IMR-90 (cell line): ENCODE data around the gene SLC1A5. TPM values are rescaled to one million over a fixed set of nuclear protein-coding genes. Genes with fewer than 3 reads are reported as not detected.
"Not testable (repeated sequence)": the region's sequence is repeated elsewhere in the genome, so short reads cannot be mapped to it uniquely, and the experiment has no call there.

ENCODE experiments used
- ATAC-seq: fragments of 200-7000 bp; cut with Tn5 transposase; 2 replicates; pipeline ENCODE4 v1.9.1; 2020; ENCODE audit warnings: low read depth, mild to moderate bottlenecking, moderate library complexity
- BruUV-seq: library from RNA; stranded (reverse); fragments of 400-500 nt; replicated peaks from 2 replicates; lab custom pipeline; 2021; lab: Mats Ljungman, UMichigan
- CTCF ChIA-PET: fragments of 300-600 bp; formaldehyde crosslinking; extraction: SDS; loops from one replicate; lab custom pipeline; 2021; ENCODE audit warnings: antibody characterized with exemption; lab: Yijun Ruan, JAX
- POLR2A ChIA-PET: fragments of 300-600 bp; sonication (Branson Sonifier 250); formaldehyde crosslinking; loops from one replicate; lab custom pipeline; 2022; ENCODE audit warnings: antibody characterized with exemption; ENCODE audit not compliant: unreplicated experiment; lab: Charles Lee
- DNase-seq: peaks from one replicate; pipeline ENCODE4 v3.0.0; 2013
- H2AFZ ChIP-seq: replicated peaks from 2 replicates; pipeline ENCODE3; 2013; ENCODE audit warnings: low read length, mild to moderate bottlenecking; ENCODE audit not compliant: poor library complexity
- H2AK5ac ChIP-seq: 2 replicates; pipeline ENCODE4 v1.6.1; 2013; ENCODE audit warnings: low read depth, low read length, inconsistent platforms
- H2AK9ac ChIP-seq: replicated peaks from 2 replicates; pipeline ENCODE3; 2013; ENCODE audit warnings: mild to moderate bottlenecking, low read depth, low read length, moderate library complexity; ENCODE audit not compliant: poor library complexity
- H2BK120ac ChIP-seq: 2 replicates; pipeline ENCODE4 v1.6.1; 2013; ENCODE audit warnings: low read depth, low read length, inconsistent platforms
- H2BK15ac ChIP-seq: 3 replicates; pipeline ENCODE4 v1.6.1; 2013; ENCODE audit warnings: low read depth, low read length, inconsistent platforms
- H2BK20ac ChIP-seq: 2 replicates; pipeline ENCODE4 v1.6.1; 2013; ENCODE audit warnings: low read depth, mild to moderate bottlenecking, inconsistent platforms, low read length, moderate library complexity
- H2BK5ac ChIP-seq: 2 replicates; pipeline ENCODE4 v1.6.1; 2013; ENCODE audit warnings: mild to moderate bottlenecking, low read depth, low read length, inconsistent platforms; ENCODE audit not compliant: poor library complexity, severe bottlenecking
- H3K14ac ChIP-seq: replicated peaks from 2 replicates; pipeline ENCODE4 v1.6.1; 2013; ENCODE audit warnings: low read depth, low read length, inconsistent platforms
- H3K18ac ChIP-seq: 2 replicates; pipeline ENCODE4 v1.6.1; 2013; ENCODE audit warnings: low read depth, low read length, control low read depth
- H3K23ac ChIP-seq: 2 replicates; pipeline ENCODE4 v1.6.1; 2013; ENCODE audit warnings: low read depth, low read length, inconsistent platforms
- H3K27ac ChIP-seq: 2 replicates; pipeline ENCODE4 v1.5.1; 2013; ENCODE audit warnings: mild to moderate bottlenecking, control low read depth, low read length; ENCODE audit not compliant: insufficient read depth
- H3K27me3 ChIP-seq: 2 replicates; pipeline ENCODE4 v1.6.1; 2013; ENCODE audit warnings: low read length; ENCODE audit not compliant: control insufficient read depth, insufficient read depth
- H3K36me3 ChIP-seq: 2 replicates; pipeline ENCODE4 v1.6.1; 2013; ENCODE audit warnings: low read length, mixed read lengths; ENCODE audit not compliant: control insufficient read depth, insufficient read depth
- H3K4ac ChIP-seq: 2 replicates; pipeline ENCODE4 v1.6.1; 2013; ENCODE audit warnings: low read depth, low read length, inconsistent platforms
- H3K4me1 ChIP-seq: 2 replicates; pipeline ENCODE4 v1.6.1; 2013; ENCODE audit warnings: low read length, mixed read lengths; ENCODE audit not compliant: control insufficient read depth, insufficient read depth
- H3K4me2 ChIP-seq: 2 replicates; pipeline ENCODE4 v1.6.1; 2013; ENCODE audit warnings: low read depth, mild to moderate bottlenecking, control low read depth, low read length, moderate library complexity
- H3K4me3 ChIP-seq: 2 replicates; pipeline ENCODE4 v1.5.1; 2013; ENCODE audit warnings: low read depth, mild to moderate bottlenecking, control low read depth, low read length, moderate library complexity; ENCODE audit not compliant: insufficient read depth
- H3K56ac ChIP-seq: 2 replicates; pipeline ENCODE4 v1.6.1; 2013; ENCODE audit warnings: low read length, inconsistent platforms; ENCODE audit not compliant: insufficient read depth; ENCODE audit errors: extremely low read depth
- H3K79me1 ChIP-seq, 2 experiments: 2 replicates each; pipeline ENCODE4 v1.6.1; 2013; ENCODE audit warnings: low read length in 2 of 2, inconsistent platforms in 1 of 2, low read depth in 1 of 2
- H3K9ac ChIP-seq: 2 replicates; pipeline ENCODE4 v1.6.1; 2013; ENCODE audit warnings: low read depth, low read length, control low read depth
- H3K9me1 ChIP-seq: 2 replicates; pipeline ENCODE4 v1.6.1; 2013; ENCODE audit warnings: low read length, inconsistent platforms; ENCODE audit not compliant: insufficient read depth
- H3K9me3 ChIP-seq: 2 replicates; pipeline ENCODE4 v1.6.1; 2013; ENCODE audit warnings: low read length; ENCODE audit not compliant: control insufficient read depth, insufficient read depth
- H4K20me1 ChIP-seq: 2 replicates; pipeline ENCODE4 v1.6.1; 2013; ENCODE audit warnings: low read length, inconsistent platforms; ENCODE audit not compliant: insufficient read depth
- H4K5ac ChIP-seq: 2 replicates; pipeline ENCODE4 v1.6.1; 2013; ENCODE audit warnings: mild to moderate bottlenecking, low read depth, low read length, control low read depth
- H4K8ac ChIP-seq, 2 experiments: 2 replicates each; pipeline ENCODE4 v1.6.1; 2013; ENCODE audit warnings: low read depth in 2 of 2, low read length in 2 of 2, control low read depth in 1 of 2, inconsistent platforms in 1 of 2
- H4K91ac ChIP-seq: 2 replicates; pipeline ENCODE4 v1.6.1; 2013; ENCODE audit warnings: low read depth, low read length, inconsistent platforms; ENCODE audit not compliant: insufficient read depth
- WGBS, 2 experiments: methylation state at CpG; one replicate each; pipeline versions ENCODE4 v1.1.5 to v1.1.7; 2013; ENCODE audit warnings: missing lambda C conversion rate in 2 of 2; ENCODE audit not compliant: insufficient read length in 1 of 2; ENCODE audit errors: extremely low coverage in 2 of 2; 5-methylcytosine and 5-hydroxymethylcytosine counted together
- dilution Hi-C: fragments of 300-500 bp; cut with HindIII; formaldehyde crosslinking; loops from one replicate; pipeline ENCODE4 v1.14.3; 2018; ENCODE audit warnings: low sequenced_read_pairs; ENCODE audit not compliant: unreplicated experiment
- in situ Hi-C: fragments of 300-500 bp; cut with MboI; formaldehyde crosslinking; loops from 3 replicates; pipeline ENCODE4 v1.14.3; 2019; ENCODE audit warnings: low sequenced_read_pairs, inconsistent platforms, mixed read lengths
- intact Hi-C: fragments of 100-400 bp; cut with micrococcal nuclease; formaldehyde crosslinking; loops from 2 replicates; pipeline ENCODE4 v1.10.0; 2022
- polyA plus RNA-seq, 3 experiments: library from polyadenylated mRNA; depleted of rRNA; stranded (reverse); fragments of >200 nt; gene quantifications; 2 replicates each; pipeline ENCODE4 v1.2.3, GENCODE V29; 2012; ENCODE audit warnings: low replicate concordance in 1 of 3
- total RNA-seq: library from RNA; depleted of rRNA; stranded (reverse); fragments of >200 nt; gene quantifications from 2 replicates; pipeline ENCODE4 v1.2.3, GENCODE V29; 2012

SLC1A5 gene
- total and polyA plus RNA-seq, 2 of the 4 experiments (the other 2 are of a cell fraction), result 142 to 171 TPM

GRCh38 chr19:46822410-46822787 lies 34.0 kb upstream of the SLC1A5 start:
- DNase-seq, POLR2A ChIA-PET, H3K9me3 ChIP-seq, H4K20me1 ChIP-seq, H2BK5ac ChIP-seq, in situ Hi-C loops, intact Hi-C loops, H2AFZ ChIP-seq, BruUV-seq, H4K91ac ChIP-seq, H4K5ac ChIP-seq, H3K79me1 ChIP-seq, H3K4me1 ChIP-seq, H3K56ac ChIP-seq, H3K14ac ChIP-seq, H3K4ac ChIP-seq, H3K27ac ChIP-seq, H2AK9ac ChIP-seq, ATAC-seq, H3K27me3 ChIP-seq, H3K4me3 ChIP-seq, H3K18ac ChIP-seq, H3K36me3 ChIP-seq, H3K4me2 ChIP-seq, H2AK5ac ChIP-seq, CTCF ChIA-PET, H3K9ac ChIP-seq, H3K9me1 ChIP-seq, H2BK120ac ChIP-seq, H3K23ac ChIP-seq, dilution Hi-C loops, H2BK20ac ChIP-seq, H4K8ac ChIP-seq, H2BK15ac ChIP-seq: not testable (repeated sequence)
- WGBS, 2 experiments, result 80% methylated on average over 2 of the region's 4 CpGs; no CpG with 5 or more reads in 1 of the 2 experiments
